HG03342 (cell line): Measurements from ENCODE around the gene MAPT.

Experiments
- ATAC-seq: cut with Tn5 transposase; IDR thresholded peaks from one replicate; pipeline ENCODE4 v1.9.1; 2021; ENCODE audit warnings: mild to moderate bottlenecking, moderate library complexity; ENCODE audit not compliant: unreplicated experiment

Gene MAPT

GRCh38 chr17:46043606-46044005, 149.3 kb downstream of the MAPT start:
- no peak for ATAC-seq

GRCh38 chr17:46044286-46044928, 150.1 kb downstream of the MAPT start:
- no peak for ATAC-seq

- ATAC-seq, result no peak
These were observed 150.6 kb downstream of the MAPT start for GRCh38 chr17:46044989-46045388.

GRCh38 chr17:46045639-46046038, 151.3 kb downstream of the MAPT start:
- ATAC-seq, result no peak

DNA sequence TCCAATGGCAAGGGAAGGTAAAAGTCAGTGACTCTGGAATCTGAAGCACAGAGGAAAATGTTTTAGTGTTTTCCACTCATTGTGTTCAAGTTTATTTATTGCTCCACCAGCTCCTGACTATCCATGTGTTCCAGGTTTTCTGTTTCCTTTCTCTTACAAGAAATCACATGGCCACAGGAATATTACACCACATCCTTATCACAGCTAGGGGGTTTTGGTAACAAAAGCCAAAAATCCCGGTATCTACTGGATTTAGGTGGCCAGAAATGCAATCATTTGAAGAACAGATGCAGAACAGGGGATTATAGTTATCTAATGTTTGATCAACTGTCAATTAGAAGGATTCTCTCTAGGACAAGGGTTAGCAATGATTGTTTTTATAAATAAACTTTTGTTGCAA, 152.6 kb downstream of the MAPT start:
- ATAC-seq, result no peak

DNA sequence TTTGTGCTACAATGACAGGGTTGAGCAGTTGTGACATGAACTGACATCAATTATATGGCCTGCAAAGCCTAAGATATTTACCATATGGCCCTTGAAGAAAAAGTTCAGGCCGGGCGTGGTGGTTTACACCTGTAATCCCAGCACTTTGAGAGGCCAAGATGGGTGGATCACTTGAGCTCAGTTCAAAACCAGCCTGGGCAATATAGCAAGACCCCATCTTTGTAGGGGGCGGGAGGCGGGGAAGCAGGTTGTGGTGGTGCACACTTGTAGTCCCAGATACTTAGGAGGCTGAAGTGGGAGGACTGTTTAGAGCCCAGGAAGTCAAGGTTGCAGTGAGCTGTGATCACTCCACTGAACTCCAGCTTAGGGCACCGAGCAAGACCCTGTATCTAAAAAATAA, 153.0 kb downstream of the MAPT start:
- no peak for ATAC-seq

DNA sequence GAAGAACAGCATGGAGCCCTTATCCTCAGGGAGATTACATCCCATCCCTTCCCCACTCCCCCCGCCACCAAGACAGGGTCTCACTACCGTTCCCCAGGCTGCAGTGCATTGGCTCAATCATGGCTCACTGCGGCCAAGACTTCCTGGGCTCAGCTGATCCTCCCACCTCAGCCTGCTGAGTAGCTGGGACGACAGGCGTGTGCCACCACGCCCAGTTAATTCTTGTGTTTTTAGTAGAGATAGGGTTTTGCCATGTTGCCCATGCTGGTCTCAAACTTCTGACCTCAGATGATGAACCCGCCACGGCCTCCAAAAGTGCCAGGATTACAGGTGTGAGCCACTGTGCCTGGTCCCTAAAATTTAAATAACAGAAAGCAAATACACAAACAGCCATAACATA, 153.5 kb downstream of the MAPT start:
- no peak for ATAC-seq

DNA sequence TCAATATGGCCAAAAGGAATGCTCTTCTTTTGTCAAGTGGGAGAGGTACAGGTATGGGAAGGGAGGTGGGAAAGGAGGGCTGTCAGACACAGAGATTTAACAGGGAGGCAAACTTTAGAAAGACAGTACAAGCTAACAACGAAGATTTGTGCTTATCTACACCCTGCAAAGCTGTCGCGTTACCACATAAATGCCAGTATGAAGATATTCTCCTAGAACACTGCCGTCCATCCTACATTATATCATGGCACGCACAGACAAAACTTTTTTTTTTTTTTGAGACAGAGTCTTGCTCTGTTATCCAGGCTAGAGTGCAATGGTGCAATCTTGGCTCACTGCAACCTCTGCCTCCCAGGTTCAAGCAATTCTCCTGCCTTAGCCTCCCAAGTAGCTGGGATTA, 155.3 kb downstream of the MAPT start:
- ATAC-seq, result no peak

GRCh38 chr17:46053911-46054534, 159.7 kb downstream of the MAPT start:
- no peak for ATAC-seq

- ATAC-seq, result no peak
These were observed 162.5 kb downstream of the MAPT start for GRCh38 chr17:46056800-46057304.

DNA sequence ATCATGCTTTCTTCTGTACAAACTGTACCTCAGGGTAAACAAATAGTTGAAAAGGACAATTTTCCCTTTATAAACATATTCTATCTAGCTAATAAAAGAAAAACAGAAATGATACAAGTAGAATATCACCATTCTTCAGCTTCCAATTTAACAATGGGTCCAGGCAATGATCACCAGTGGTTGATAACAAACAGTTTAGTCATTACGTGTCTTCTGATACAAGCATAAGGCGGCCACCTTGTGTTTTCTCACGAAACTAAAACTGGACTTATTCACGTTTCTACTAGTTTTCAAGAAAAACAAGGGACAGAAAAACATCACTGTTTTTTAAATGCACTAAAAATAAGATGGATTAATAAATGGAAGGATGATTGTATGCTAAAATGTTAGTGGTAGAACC, 163.0 kb downstream of the MAPT start:
- no peak for ATAC-seq

DNA sequence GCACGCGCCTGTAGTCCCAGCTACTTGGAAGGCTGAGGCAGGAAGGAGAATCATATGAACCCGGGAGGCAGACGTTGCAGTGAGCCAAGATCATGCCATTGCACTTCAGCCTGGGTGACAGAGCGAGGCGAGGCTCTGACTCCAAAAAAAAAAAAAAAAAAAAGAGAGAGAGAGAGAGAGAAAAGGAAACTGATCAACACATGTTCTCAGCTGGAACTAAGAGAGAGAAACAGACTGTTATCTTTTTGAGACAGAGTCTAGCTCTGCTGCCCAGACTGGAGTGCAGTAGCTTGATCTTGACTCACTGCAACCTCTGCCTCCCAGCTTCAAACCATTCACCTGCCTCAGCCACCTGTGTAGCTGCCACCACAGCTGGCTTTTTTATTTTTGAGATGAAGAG, 165.1 kb downstream of the MAPT start:
- ATAC-seq, result no peak

GRCh38 chr17:46060461-46060860, 166.1 kb downstream of the MAPT start:
- no peak for ATAC-seq

GRCh38 chr17:46061435-46061834, 167.1 kb downstream of the MAPT start:
- no peak for ATAC-seq

- no peak for ATAC-seq
These were observed 168.9 kb downstream of the MAPT start for GRCh38 chr17:46063241-46063640.

- no peak for ATAC-seq
These were observed 170.1 kb downstream of the MAPT start for GRCh38 chr17:46064460-46064859.

DNA sequence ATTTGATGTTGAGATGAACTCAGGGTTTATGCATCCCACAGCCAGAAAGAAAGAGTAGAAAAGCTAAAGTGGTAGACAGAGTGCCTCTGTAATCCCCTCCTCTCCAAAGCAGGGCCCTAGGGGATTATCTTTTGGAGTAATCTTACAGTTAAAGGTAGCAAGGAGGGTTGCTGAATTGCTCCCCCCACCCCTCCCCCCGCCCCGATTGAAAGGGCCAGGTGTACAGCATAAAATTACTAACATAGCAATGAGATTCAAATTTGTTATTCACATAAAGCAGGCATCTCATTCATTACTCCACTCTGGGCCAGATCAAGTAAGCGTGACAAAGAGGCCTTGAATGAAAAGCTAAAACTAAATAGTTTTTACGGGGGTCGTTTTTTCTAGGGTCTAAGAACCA, 177.4 kb downstream of the MAPT start:
- no peak for ATAC-seq

DNA sequence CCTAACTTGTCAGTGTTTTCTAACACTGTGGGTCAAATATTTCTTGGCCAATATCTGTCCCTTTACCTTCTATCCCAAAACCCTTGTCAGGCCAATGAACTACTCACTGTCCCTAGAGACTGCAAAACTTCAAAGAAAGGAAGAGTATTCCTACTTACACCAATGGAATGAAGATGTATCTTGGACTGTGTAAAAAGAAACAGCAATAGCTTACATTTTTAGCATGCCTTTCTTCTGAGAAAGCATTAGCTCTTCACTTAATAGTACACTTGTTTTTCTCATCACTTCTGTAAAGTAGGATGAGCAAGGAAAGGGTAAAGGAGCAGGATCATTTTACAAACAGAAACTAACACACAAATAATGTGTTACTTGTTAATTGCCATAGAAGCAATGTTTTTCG, 178.6 kb downstream of the MAPT start:
- no peak for ATAC-seq

GRCh38 chr17:46074540-46074939, 180.2 kb downstream of the MAPT start:
- no peak for ATAC-seq
